Measurements from ENCODE around the gene MLH3. TPM values are rescaled to one million over a fixed set of nuclear protein-coding genes. Genes with fewer than 3 reads are reported as not detected.

MLH3 gene
- total and polyA plus RNA-seq, 2 donors (not counting 1 experiment from before 2014, with no cell fraction given) = 12.2 to 53.8 TPM

GRCh38 chr14:75059642-75060041, 8.4 kb upstream of the MLH3 start:
- Histone ChIP-seq H3K27ac (ENCODE audit: insufficient read depth, low read length) (no peak overlapping the region), H4K20me1 (ENCODE audit: control insufficient read depth, extremely low read depth, insufficient read depth, low read length) (no peaks in the 10 kb centered on the region), H3K4me2 (ENCODE audit: extremely low read depth, insufficient read depth, low read length) (no peak overlapping the region), H3K9me3 (ENCODE audit: control insufficient read depth, insufficient read depth, low read depth, low read length) (no peaks in the 10 kb centered on the region), H3K36me3 (ENCODE audit: control insufficient read depth, insufficient read depth, low read length) (no peaks in the 10 kb centered on the region), H3K79me2 (ENCODE audit: control insufficient read depth, insufficient read depth, low read length) (peaks cover 17% of the 10 kb centered on the region), H3K27me3 (ENCODE audit: control insufficient read depth, insufficient read depth, low read length) (no peaks in the 10 kb centered on the region), H3K9ac (ENCODE audit: insufficient read depth, low read length) (no peak overlapping the region), H3K4me1 (ENCODE audit: control insufficient read depth, extremely low read depth, insufficient read depth, low read length) (no peaks in the 10 kb centered on the region), H2AFZ (ENCODE audit: low read length) (no peak overlapping the region), H3K4me3 (replicated peaks in 1 of 4; ENCODE audit: control extremely low read depth in 1 of 4, insufficient read depth in 1 of 4, low read depth in 3 of 4, low read length in 4 of 4) (no peak overlapping the region)
- TF ChIP-seq CTCF (conservative IDR thresholded peaks at IDR 0.05 in 1 of 2, IDR thresholded peaks at IDR 0.05 in 1 of 2; ENCODE audit: low read depth in 1 of 2, low read length in 2 of 2) (no peak), EZH2 (IDR thresholded peaks at IDR 0.05; ENCODE audit: low read length, missing control alignments) (no peak)
- DNase-seq (ENCODE audit: low read depth in 2 of 2) = peak in 1 of 2 donors; percentile 31

GRCh38 chr14:75054421-75054820, 3.2 kb upstream of the MLH3 start:
- Histone ChIP-seq H3K27me3 (ENCODE audit: control insufficient read depth, insufficient read depth, low read length) (no peaks in the 10 kb centered on the region), H4K20me1 (ENCODE audit: control insufficient read depth, extremely low read depth, insufficient read depth, low read length) (no peaks in the 10 kb centered on the region), H2AFZ (ENCODE audit: low read length) (no peak overlapping the region), H3K4me2 (ENCODE audit: extremely low read depth, insufficient read depth, low read length) (no peak overlapping the region), H3K27ac (ENCODE audit: insufficient read depth, low read length) (no peak overlapping the region), H3K36me3 (ENCODE audit: control insufficient read depth, insufficient read depth, low read length) (no peaks in the 10 kb centered on the region), H3K4me1 (ENCODE audit: control insufficient read depth, extremely low read depth, insufficient read depth, low read length) (peaks cover under 1% of the 10 kb centered on the region), H3K79me2 (ENCODE audit: control insufficient read depth, insufficient read depth, low read length) (no peaks in the 10 kb centered on the region), H3K4me3 (replicated peaks in 1 of 4; ENCODE audit: control extremely low read depth in 1 of 4, insufficient read depth in 1 of 4, low read depth in 3 of 4, low read length in 4 of 4) (no peak overlapping the region), H3K9ac (ENCODE audit: insufficient read depth, low read length) (no peak overlapping the region), H3K9me3 (ENCODE audit: control insufficient read depth, insufficient read depth, low read depth, low read length) (no peaks in the 10 kb centered on the region)
- TF ChIP-seq CTCF (conservative IDR thresholded peaks at IDR 0.05 in 1 of 2, IDR thresholded peaks at IDR 0.05 in 1 of 2; ENCODE audit: low read depth in 1 of 2, low read length in 2 of 2) (no peak), EZH2 (IDR thresholded peaks at IDR 0.05; ENCODE audit: low read length, missing control alignments) (no peak)
- no peak for DNase-seq (ENCODE audit: low read depth in 2 of 2)

GRCh38 chr14:75053396-75054291, 2.4 kb upstream of the MLH3 start:
- Histone ChIP-seq H3K27me3 (ENCODE audit: control insufficient read depth, insufficient read depth, low read length) (no peaks in the 10 kb centered on the region), H3K9ac (ENCODE audit: insufficient read depth, low read length) (no peak overlapping the region), H3K4me2 (ENCODE audit: extremely low read depth, insufficient read depth, low read length) (no peak overlapping the region), H4K20me1 (ENCODE audit: control insufficient read depth, extremely low read depth, insufficient read depth, low read length) (no peaks in the 10 kb centered on the region), H3K36me3 (ENCODE audit: control insufficient read depth, insufficient read depth, low read length) (no peaks in the 10 kb centered on the region), H3K9me3 (ENCODE audit: control insufficient read depth, insufficient read depth, low read depth, low read length) (no peaks in the 10 kb centered on the region), H2AFZ (ENCODE audit: low read length) (no peak overlapping the region), H3K4me3 (replicated peaks in 1 of 4; ENCODE audit: control extremely low read depth in 1 of 4, insufficient read depth in 1 of 4, low read depth in 3 of 4, low read length in 4 of 4) (no peak overlapping the region), H3K27ac (ENCODE audit: insufficient read depth, low read length) (no peak overlapping the region), H3K4me1 (ENCODE audit: control insufficient read depth, extremely low read depth, insufficient read depth, low read length) (peaks cover 2% of the 10 kb centered on the region), H3K79me2 (ENCODE audit: control insufficient read depth, insufficient read depth, low read length) (no peaks in the 10 kb centered on the region)
- TF ChIP-seq EZH2 (IDR thresholded peaks at IDR 0.05; ENCODE audit: low read length, missing control alignments) (no peak), CTCF (conservative IDR thresholded peaks at IDR 0.05 in 1 of 2, IDR thresholded peaks at IDR 0.05 in 1 of 2; ENCODE audit: low read depth in 1 of 2, low read length in 2 of 2) (no peak)
- no peak for DNase-seq (ENCODE audit: low read depth in 2 of 2)

Measured in fibroblast of lung (primary cell).